Breast epithelium (tissue), 3 donors: Measurements from ENCODE around the gene SLC28A3.

Source experiments
- POLR2A ChIP-seq: fragments of 450-650 bp; IDR thresholded peaks from one replicate; pipeline ENCODE4 v1.6.1; 2016; ENCODE audit warnings: antibody characterized with exemption, mild to moderate bottlenecking, moderate library complexity
- TF ChIP-seq, protein P1 (sequence below), 3 donors: fragments of 450-650 bp; IDR thresholded peaks; one replicate each; pipeline ENCODE4 v1.5.1; 2016 to 2017; ENCODE audit warnings: antibody characterized with exemption in 3 of 3, mild to moderate bottlenecking in 3 of 3, moderate library complexity in 3 of 3

DNA sequence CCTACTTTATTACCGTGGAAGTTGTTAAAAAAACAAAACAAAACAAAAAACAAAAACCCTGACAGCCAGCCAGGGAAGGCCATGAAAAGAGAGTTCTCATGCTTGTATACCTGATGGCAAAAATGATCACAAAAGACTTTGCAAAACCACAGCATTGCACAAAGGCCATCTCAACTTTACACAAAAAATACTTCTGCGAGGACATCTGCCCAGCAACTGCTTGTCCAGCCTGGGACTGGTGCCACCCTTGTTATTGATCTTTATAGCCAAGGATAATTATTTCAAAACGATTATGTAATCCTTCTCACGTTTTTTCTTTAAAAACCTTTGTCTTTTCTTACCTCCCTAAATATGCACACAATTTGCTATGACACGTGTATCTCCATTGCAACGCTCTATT is 42.2 kb upstream of the SLC28A3 start:
- TF ChIP-seq, protein P1, sequence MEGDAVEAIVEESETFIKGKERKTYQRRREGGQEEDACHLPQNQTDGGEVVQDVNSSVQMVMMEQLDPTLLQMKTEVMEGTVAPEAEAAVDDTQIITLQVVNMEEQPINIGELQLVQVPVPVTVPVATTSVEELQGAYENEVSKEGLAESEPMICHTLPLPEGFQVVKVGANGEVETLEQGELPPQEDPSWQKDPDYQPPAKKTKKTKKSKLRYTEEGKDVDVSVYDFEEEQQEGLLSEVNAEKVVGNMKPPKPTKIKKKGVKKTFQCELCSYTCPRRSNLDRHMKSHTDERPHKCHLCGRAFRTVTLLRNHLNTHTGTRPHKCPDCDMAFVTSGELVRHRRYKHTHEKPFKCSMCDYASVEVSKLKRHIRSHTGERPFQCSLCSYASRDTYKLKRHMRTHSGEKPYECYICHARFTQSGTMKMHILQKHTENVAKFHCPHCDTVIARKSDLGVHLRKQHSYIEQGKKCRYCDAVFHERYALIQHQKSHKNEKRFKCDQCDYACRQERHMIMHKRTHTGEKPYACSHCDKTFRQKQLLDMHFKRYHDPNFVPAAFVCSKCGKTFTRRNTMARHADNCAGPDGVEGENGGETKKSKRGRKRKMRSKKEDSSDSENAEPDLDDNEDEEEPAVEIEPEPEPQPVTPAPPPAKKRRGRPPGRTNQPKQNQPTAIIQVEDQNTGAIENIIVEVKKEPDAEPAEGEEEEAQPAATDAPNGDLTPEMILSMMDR (IDR thresholded peaks at IDR 0.05), result no peak
- TF ChIP-seq POLR2A, result no peak
